Caco-2 (cell line): ENCODE data around the gene CRYZ. TPM values are rescaled to one million over a fixed set of nuclear protein-coding genes. Genes with fewer than 3 reads are reported as not detected.

ENCODE experiments used
- BruUV-seq: library from RNA; stranded (reverse); fragments of 400-500 nt; replicated peaks from 2 replicates; lab custom pipeline; 2021; lab: Mats Ljungman, UMichigan
- CTCF ChIA-PET: fragments of 300-600 bp; sonication (Branson Sonifier 250); formaldehyde crosslinking; loops from one replicate; lab custom pipeline; 2022; ENCODE audit warnings: antibody characterized with exemption; lab: Charles Lee
- POLR2A ChIA-PET: fragments of 300-600 bp; sonication (Branson Sonifier 250); formaldehyde crosslinking; loops from one replicate; lab custom pipeline; 2022; ENCODE audit warnings: antibody characterized with exemption; lab: Charles Lee
- DNase-seq, 2 experiments: peaks; one replicate each; pipeline versions ENCODE4 v3.0.0 to v3.0.0-alpha.2; 2020 to 2022
- H3K27me3 ChIP-seq: replicated peaks from 2 replicates; pipeline ENCODE4 v1.6.0; 2011; ENCODE audit warnings: low read length; ENCODE audit not compliant: control insufficient read depth, insufficient read depth
- H3K36me3 ChIP-seq: 2 replicates; pipeline ENCODE4 v1.5.1; 2011; ENCODE audit warnings: low read length; ENCODE audit not compliant: control insufficient read depth, insufficient read depth
- H3K4me1 ChIP-seq: fragments of 250-450 bp; sonication (Bioruptor Pico); 2 replicates; pipeline ENCODE4 v1.5.1; 2020; ENCODE audit warnings: mild to moderate bottlenecking
- H3K4me3 ChIP-seq: 2 replicates; pipeline ENCODE4 v1.5.1; 2011; ENCODE audit warnings: low read depth, mild to moderate bottlenecking, control low read depth, low read length
- H3K9me3 ChIP-seq: fragments of 250-450 bp; sonication (Bioruptor Pico); 2 replicates; pipeline ENCODE4 v1.5.1; 2020; ENCODE audit warnings: mild to moderate bottlenecking, moderate library complexity
- H3K27ac Mint-ChIP-seq: one replicate; pipeline ENCODE4 v1.8.0; 2022; ENCODE audit warnings: mixed read lengths; ENCODE audit not compliant: unreplicated experiment
- H3K27me3 Mint-ChIP-seq: one replicate; pipeline ENCODE4 v1.8.0; 2022; ENCODE audit warnings: mixed read lengths; ENCODE audit not compliant: insufficient read depth, unreplicated experiment
- H3K36me3 Mint-ChIP-seq: one replicate; pipeline ENCODE4 v1.8.0; 2022; ENCODE audit warnings: mild to moderate bottlenecking, mixed read lengths; ENCODE audit not compliant: insufficient read depth, unreplicated experiment
- H3K4me1 Mint-ChIP-seq: one replicate; pipeline ENCODE4 v1.8.0; 2022; ENCODE audit warnings: low read depth, mixed read lengths; ENCODE audit not compliant: unreplicated experiment
- H3K4me3 Mint-ChIP-seq: one replicate; pipeline ENCODE4 v1.8.0; 2022; ENCODE audit warnings: mild to moderate bottlenecking, moderate library complexity, mixed read lengths; ENCODE audit not compliant: unreplicated experiment
- H3K9me3 Mint-ChIP-seq: one replicate; pipeline ENCODE4 v1.8.0; 2022; ENCODE audit warnings: mixed read lengths; ENCODE audit not compliant: unreplicated experiment
- CTCF ChIP-seq, 2 experiments: fragments of 200-600 bp in 1 of 2; IDR thresholded peaks; 1 replicate in 1 of 2; 2 replicates in 1 of 2; pipeline versions ENCODE4 v1.5.1 to v1.8.0; 2011 to 2022; ENCODE audit warnings: antibody characterized with exemption in 1 of 2, control low read depth in 1 of 2, inconsistent platforms in 1 of 2, low read depth in 1 of 2, low read length in 1 of 2, mild to moderate bottlenecking in 1 of 2, moderate library complexity in 1 of 2; ENCODE audit not compliant: insufficient read depth in 1 of 2, severe bottlenecking in 1 of 2, unreplicated experiment in 1 of 2
- intact Hi-C: fragments of 100-400 bp; cut with micrococcal nuclease; formaldehyde crosslinking; loops from one replicate; pipeline ENCODE4 v1.10.0; 2022; ENCODE audit not compliant: unreplicated experiment
- total RNA-seq: library from RNA; stranded (reverse); gene quantifications from 2 replicates; pipeline ENCODE4 v1.2.3, GENCODE V29; 2022

CRYZ gene
- total RNA-seq, 1 experiment from 2014 or later, result 54.3 TPM

DNA sequence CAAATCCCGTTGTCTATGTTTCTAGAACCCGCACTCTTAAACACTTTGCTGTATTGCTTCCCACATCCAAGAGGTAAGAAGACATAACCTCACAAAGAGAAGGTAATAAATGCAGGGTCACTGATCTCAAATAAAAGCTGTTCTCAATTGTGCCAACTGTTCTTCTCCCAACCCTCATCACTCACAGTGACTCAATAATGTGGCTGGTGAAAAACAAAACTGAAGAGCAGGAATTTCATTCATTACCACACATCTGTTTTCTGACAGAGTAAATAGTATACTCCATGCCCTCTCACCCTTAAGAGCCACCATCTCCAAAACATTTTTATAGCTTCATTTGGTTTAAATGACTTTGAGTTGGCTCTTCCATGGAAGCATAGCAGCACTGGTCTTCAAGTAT lies 53.0 kb downstream of the CRYZ start:
- ChIA-PET CTCF (no interaction called here), POLR2A (no interaction called here)
- intact Hi-C loops, result loop anchor here (10.0 kb wide), 1 partner anchor 175 kb away; no protein-coding TSS in a partner anchor
- Mint-ChIP-seq H3K4me1 (no peaks in the 10 kb centered on the region), H3K27ac (no peak overlapping the region), H3K4me3 (no peak overlapping the region), H3K36me3 (no peaks in the 10 kb centered on the region), H3K27me3 (peaks cover 3% of the 10 kb centered on the region), H3K9me3 (no peaks in the 10 kb centered on the region)
- H3K4me1 ChIP-seq, result no peaks in the 10 kb centered on the region
- no peaks in the 10 kb centered on the region for H3K36me3 ChIP-seq
- no peak for DNase-seq
- TF ChIP-seq CTCF (IDR thresholded peaks at IDR 0.05; ENCODE audit: insufficient read depth in 1 of 2, low read depth in 1 of 2, low read length in 1 of 2, severe bottlenecking in 1 of 2, unreplicated experiment in 1 of 2), result no peak
- BruUV-seq, result no TSS peak
- no peaks in the 10 kb centered on the region for H3K27me3 ChIP-seq
- no peak overlapping the region for H3K4me3 ChIP-seq
- no peaks in the 10 kb centered on the region for H3K9me3 ChIP-seq

GRCh38 chr1:74677926-74678325 lies 54.9 kb downstream of the CRYZ start:
- POLR2A ChIA-PET, result no interaction called here

GRCh38 chr1:74674278-74675048 lies 58.4 kb downstream of the CRYZ start:
- intact Hi-C loops, result no loop called here
- ChIA-PET POLR2A (no interaction called here), CTCF (no interaction called here)
- Mint-ChIP-seq H3K4me1 (no peaks in the 10 kb centered on the region), H3K9me3 (no peaks in the 10 kb centered on the region), H3K4me3 (no peak overlapping the region), H3K27me3 (no peaks in the 10 kb centered on the region), H3K27ac (no peak overlapping the region), H3K36me3 (no peaks in the 10 kb centered on the region)
- TF ChIP-seq CTCF (IDR thresholded peaks at IDR 0.05; ENCODE audit: insufficient read depth in 1 of 2, low read depth in 1 of 2, low read length in 1 of 2, severe bottlenecking in 1 of 2, unreplicated experiment in 1 of 2), result no peak
- Histone ChIP-seq H3K36me3 (no peaks in the 10 kb centered on the region), H3K27me3 (no peaks in the 10 kb centered on the region), H3K4me3 (no peak overlapping the region), H3K9me3 (no peaks in the 10 kb centered on the region), H3K4me1 (no peaks in the 10 kb centered on the region)
- no TSS peak for BruUV-seq
- no peak for DNase-seq

More at GRCh38 chr1:74677926-74678325, 54.9 kb downstream of the CRYZ start:
- Mint-ChIP-seq H3K4me3 (no peak overlapping the region), H3K27me3 (no peaks in the 10 kb centered on the region), H3K36me3 (no peaks in the 10 kb centered on the region), H3K9me3 (no peaks in the 10 kb centered on the region), H3K27ac (no peak overlapping the region), H3K4me1 (no peaks in the 10 kb centered on the region)
- H3K36me3 ChIP-seq, result no peaks in the 10 kb centered on the region
- no peak for DNase-seq
- no peaks in the 10 kb centered on the region for H3K4me1 ChIP-seq
- H3K4me3 ChIP-seq, result no peak overlapping the region
- no TSS peak for BruUV-seq
- H3K9me3 ChIP-seq, result no peaks in the 10 kb centered on the region
- intact Hi-C loops, result no loop called here
- no peak for TF ChIP-seq CTCF (IDR thresholded peaks at IDR 0.05; ENCODE audit: insufficient read depth in 1 of 2, low read depth in 1 of 2, low read length in 1 of 2, severe bottlenecking in 1 of 2, unreplicated experiment in 1 of 2)
- H3K27me3 ChIP-seq, result no peaks in the 10 kb centered on the region
- CTCF ChIA-PET, result no interaction called here
